ENCODE data around the gene ARHGAP27.
A peak's percentile ranks its signal among the peaks of the same experiment; 100 is the strongest.
"Not testable (repeated sequence)": the region's sequence is repeated elsewhere in the genome, so short reads cannot be mapped to it uniquely, and the experiment has no call there.

ARHGAP27 gene

GRCh38 chr17:45445901-45446743, 13.5 kb upstream of the ARHGAP27 start:
- peak; percentile 32 to 69 for DNase-seq

- DNase-seq: not testable (repeated sequence)
Measured at GRCh38 chr17:45444856-45445820, 12.5 kb upstream of the ARHGAP27 start.

DNA sequence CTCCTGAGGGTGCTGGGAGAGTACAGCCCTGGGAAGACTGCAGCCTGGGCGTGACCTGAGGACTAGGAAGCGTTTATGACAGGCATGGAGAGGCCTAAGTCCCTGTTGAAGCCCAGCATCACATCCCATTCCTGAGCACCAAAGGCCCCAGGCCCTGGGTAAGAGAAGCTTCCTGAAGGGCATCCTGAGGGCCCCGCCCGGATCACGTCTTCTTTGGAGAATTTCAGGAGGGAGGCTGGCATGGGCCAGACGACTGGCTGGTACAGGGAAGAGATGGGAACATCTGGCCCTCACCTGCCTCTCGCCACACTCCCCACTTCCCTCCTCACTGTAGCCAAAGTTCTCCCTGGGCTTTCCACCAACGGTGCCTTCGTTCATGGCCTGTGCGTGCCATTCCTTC, 11.6 kb upstream of the ARHGAP27 start:
- not testable (repeated sequence) for DNase-seq

- not testable (repeated sequence) for DNase-seq
Measured at GRCh38 chr17:45443371-45444260, 10.9 kb upstream of the ARHGAP27 start.

- DNase-seq: no peak
Measured at GRCh38 chr17:45441526-45442310, 9.0 kb upstream of the ARHGAP27 start.

- not testable (repeated sequence) for DNase-seq
Measured at GRCh38 chr17:45440839-45441515, 8.3 kb upstream of the ARHGAP27 start.

- DNase-seq: no peak
Measured at GRCh38 chr17:45440161-45440778, 7.6 kb upstream of the ARHGAP27 start.

GRCh38 chr17:45438931-45439610, 6.4 kb upstream of the ARHGAP27 start:
- DNase-seq: no peak

DNA sequence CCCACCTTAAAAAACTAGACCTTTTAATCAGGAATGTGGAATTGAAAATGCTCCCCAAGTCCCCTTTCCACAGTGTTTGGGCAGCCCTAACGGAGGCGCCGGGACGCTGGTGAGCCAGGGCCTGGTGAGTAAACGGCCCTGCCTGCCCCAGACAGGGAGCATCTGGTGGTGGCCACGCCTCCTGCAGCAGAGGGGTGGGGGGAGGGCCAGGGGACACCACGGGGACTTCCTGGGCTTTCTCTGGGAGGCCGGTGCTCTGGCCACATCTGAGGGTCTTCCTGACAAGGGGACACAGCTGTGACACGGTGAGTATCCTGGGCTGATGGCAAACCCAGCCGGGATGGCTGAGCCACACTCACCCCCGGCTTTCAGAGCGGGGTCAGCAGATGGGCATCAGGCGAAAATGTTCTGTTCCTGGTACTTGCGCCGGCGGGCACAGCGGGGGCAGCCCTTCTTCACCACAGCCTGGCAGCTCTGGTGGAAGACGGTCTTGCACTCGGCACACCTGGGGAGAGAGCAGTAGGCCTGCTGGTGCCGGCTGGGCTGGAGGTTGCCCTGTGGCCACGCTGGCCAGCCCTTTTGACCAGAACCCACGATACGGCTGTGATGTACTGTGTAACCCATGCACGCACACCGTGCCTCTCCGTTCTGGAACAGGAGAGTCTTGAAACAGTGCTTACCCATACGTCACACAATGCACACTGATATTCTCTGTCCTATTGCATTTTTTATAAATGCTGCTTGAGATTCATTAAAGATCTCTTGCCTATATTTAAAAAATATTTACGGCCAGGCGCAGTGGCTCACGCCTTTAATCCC, 5.0 kb upstream of the ARHGAP27 start:
- DNase-seq: no peak

DNA sequence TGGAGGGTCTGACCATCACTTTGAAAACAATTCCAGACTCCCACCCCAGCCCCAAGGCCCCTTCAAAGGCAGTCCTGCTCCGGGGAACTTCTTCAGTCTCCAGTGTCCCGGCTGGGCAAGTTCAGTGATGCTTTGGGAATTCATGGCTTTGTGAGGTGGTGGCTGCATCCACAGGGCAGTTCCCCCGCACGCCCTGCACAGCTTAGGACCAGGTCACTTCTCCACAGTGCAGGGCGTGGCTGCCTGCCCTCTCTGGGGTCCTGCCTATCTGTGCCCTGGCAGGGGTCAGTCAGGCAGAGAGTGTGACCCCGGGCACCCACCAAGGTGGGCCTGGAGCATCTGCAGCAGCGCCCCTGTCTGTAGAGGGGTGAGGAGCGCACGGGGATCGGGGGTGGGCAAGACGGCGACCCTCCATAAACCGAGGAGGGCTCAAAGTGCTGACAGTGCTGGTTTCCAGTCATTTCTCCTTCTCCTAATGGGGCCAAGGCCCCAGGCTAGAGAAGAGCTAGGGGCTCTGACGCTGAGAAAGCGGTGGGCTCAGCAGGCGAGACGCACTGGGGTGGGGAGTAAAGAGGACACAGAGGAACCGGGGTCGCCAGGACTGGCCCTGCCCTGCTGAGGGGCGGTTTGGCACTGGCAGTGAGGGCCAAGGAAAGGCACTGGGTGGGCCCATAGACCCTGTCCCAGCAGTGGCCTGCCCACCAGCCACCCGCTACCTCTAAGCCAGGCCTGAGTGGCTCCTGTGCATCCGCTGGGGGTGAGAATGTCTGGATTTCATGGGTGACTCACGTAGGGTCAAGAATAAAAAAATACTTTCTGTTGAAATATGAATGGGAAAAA, 4.2 kb upstream of the ARHGAP27 start:
- DNase-seq: no peak

GRCh38 chr17:45436161-45436560, 3.5 kb upstream of the ARHGAP27 start:
- DNase-seq: no peak

DNA sequence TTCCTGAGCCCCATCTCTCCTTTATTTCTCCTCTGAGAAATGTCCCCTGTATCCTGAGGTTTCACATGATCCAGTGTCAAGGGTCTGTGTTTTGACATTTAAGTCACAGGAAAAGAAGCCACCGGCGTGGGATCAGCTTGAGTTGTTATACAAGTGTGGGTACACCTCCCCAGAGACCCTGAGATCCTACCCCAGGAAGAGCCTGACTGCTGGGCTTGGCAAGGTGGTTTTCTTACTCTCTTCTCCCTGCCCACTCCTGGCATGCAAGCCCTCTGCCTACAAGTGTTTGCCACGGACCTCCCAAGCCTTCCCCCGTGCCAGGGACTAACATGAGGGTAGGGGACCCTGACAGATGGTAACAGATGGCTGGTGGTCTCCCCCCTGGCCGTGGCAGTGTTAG, 2.8 kb upstream of the ARHGAP27 start:
- no peak for DNase-seq

DNA sequence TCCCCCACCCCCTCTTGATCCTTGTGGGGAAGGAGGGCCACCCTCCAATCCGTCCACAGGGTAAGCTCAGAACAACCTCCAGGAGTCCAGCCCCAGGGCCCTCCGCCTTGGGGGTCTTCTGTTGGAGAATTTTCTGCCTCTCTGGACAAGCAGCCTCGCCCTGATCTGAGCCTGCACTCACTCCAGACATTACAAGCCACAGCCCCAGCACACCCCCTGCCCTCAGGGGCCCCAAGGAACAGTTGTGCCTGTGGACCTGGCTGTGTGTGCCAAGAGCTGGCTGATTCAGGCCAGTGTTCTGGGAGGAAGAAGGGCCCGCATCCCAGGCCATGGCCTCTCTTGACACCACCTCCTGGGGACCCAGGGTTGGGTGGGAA, 477 bp upstream of the ARHGAP27 start:
- peak in 1 of 2 donors; percentile 6 for DNase-seq

- peak; percentile 21 to 48 for DNase-seq
Measured at GRCh38 chr17:45431531-45432404, 902 bp downstream of the ARHGAP27 start.

DNA sequence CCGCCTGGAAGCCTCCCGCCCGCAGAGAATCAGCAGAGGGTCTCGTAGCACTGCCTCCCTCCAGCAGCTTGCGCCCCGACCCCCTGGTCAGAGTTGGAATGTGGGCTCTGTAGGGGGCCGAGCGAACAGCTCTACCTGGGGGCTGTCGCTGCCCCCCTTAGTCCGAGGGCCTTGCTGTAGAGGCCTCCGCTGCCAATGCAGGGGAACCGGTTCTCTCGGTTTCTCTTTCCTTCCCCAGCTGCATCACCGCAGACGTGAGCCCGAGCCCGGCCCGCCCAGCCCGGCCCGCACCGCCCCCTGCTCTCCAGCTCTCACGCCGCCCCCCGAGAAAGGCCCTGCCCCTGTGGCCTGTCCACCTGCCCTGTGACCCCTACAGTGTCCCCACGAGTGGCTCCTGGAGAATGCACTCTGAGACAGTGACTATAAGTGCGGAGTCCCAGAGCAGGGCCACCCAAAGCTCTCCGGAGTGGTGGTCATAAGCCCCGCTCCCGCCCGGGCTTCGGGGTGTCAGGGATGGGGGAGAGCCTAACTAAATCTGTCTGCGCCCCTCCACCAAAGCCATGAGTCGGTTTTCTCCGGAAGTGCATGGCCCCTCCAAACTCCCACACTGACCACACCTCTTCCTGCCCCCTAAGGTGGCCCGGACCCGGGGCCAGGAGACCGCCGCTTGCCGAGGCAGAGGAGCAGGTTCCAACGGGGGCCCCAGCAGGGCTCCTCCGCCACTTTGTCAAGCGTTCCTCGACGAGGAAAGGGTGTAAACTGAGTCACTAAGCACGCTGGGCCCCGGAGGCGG, 1.7 kb downstream of the ARHGAP27 start:
- no peak for DNase-seq
